Astrocyte of the cerebellum (primary cell): Measurements from ENCODE around the gene PTGER1.

Experiments
- DNase-seq: peaks from one replicate; pipeline ENCODE4 v3.0.0-alpha.2; 2011; ENCODE audit warnings: low read depth
- H3K4me3 ChIP-seq: 2 replicates; pipeline ENCODE4 v1.5.1; 2011; ENCODE audit warnings: mild to moderate bottlenecking, low read depth, low read length, moderate library complexity
- in situ Hi-C: cut with HindIII; loops from 2 replicates; pipeline ENCODE4 v1.10.0; 2017; ENCODE audit warnings: low sequenced_read_pairs
- TF ChIP-seq, protein P1 (sequence below): IDR thresholded peaks from 2 replicates; pipeline ENCODE4 v1.5.1; 2012; ENCODE audit warnings: low read length, low read depth, moderate library complexity, mild to moderate bottlenecking; ENCODE audit errors: missing control alignments

The PTGER1 gene

DNA sequence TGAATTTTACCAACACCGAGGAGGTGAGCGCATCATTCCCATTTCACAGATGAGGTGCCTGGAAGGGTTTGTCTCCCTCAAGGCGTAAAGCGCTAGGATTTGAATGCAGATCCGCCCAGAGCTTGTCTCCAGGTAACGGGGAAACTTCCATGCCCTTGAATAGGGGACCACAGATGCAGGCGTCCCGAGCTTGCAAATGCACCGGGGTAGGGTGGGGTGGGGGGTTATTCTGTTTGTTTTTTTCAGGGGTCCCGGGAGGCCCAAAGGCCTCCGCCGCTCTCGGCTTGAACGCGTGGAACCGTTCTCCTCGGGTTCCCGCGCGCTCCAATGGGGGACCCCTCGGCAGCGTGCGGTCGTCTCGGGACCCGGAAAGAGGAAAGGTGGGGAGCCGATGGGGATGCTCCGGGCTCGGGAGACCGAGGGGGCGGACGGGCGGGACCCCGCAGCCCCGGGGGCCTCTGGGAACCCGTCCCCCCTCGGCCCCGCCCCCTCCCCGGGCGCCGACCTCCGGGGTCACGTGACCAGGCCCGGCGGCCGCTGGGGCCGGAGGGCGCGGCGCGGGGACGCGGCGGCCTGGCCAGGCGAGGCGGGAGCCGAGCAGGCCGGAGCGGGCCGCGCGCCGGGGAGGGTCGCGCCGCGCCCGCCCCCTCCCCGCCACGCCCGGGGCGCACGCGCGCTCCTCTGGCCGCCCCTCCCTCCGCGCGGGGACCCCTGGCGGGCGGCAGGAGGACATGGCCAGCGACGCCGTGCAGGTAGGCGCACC is 42.2 kb downstream of the PTGER1 start, which contains the start of gene PKN1:
Gene PKN1, plus strand, starts transcription at position 516 of the 763 bp plus-strand sequence. Its CDS starts 216 bp downstream, at position 732.
- peak within 1 kb of the TSS; percentile 64 for H3K4me3 ChIP-seq
- TF ChIP-seq, protein P1, sequence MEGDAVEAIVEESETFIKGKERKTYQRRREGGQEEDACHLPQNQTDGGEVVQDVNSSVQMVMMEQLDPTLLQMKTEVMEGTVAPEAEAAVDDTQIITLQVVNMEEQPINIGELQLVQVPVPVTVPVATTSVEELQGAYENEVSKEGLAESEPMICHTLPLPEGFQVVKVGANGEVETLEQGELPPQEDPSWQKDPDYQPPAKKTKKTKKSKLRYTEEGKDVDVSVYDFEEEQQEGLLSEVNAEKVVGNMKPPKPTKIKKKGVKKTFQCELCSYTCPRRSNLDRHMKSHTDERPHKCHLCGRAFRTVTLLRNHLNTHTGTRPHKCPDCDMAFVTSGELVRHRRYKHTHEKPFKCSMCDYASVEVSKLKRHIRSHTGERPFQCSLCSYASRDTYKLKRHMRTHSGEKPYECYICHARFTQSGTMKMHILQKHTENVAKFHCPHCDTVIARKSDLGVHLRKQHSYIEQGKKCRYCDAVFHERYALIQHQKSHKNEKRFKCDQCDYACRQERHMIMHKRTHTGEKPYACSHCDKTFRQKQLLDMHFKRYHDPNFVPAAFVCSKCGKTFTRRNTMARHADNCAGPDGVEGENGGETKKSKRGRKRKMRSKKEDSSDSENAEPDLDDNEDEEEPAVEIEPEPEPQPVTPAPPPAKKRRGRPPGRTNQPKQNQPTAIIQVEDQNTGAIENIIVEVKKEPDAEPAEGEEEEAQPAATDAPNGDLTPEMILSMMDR, result no peak
- DNase-seq, result no peak
- in situ Hi-C loops, result no loop called here

GRCh38 chr19:14430712-14431111 is 44.4 kb downstream of the PTGER1 start:
- H3K4me3 ChIP-seq, result no peak overlapping the region
- no peak for DNase-seq
- in situ Hi-C loops, result no loop called here
- TF ChIP-seq, protein P1, result no peak

DNA sequence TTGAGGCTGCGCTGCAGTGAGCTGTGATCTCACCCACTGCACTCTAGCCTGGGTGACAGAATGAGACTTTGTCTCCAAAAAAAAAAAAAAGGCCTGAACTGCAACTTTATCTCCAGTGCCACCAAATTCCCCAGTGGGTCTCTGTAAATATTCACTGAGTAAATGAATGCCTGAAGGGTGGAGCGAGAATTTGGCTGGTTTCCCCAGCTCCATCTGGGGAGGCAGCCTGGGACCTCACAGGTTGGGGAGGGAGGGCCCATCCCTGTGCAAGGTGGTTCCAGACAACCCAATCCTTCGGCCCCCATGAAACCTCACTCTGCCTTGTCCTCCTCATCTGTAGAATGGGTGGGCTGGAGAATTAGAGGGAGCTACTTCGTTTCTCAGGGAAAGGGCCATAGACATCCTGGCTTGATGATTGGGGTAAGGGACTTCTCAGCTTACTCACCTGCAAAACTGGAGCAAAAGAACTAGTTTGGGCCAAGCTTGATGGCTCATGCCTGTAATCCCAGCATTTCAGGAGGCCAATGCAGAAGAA is 46.2 kb downstream of the PTGER1 start:
- in situ Hi-C loops, result no loop called here
- TF ChIP-seq, protein P1, result no peak
- no peak for DNase-seq
- H3K4me3 ChIP-seq, result no peak overlapping the region

DNA sequence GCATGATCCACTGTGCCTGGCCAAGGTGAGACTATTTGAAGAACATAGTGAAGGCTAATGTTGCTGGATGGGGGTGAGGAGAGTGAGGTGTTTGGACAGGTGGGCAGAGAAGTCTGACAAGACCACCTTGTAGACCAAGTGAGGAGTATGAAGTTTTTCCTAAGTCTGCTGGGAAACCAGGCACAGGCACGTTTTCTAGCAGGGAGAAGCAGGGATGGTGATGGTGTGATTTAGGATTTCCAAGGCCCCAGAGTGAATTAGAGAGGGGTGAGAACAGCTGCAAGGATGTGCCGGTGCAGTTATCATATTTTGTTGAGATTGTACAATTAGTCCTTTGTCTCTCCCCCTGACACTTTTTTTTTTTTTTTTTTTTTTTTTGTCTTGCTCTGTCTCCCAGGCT is 47.7 kb downstream of the PTGER1 start:
- TF ChIP-seq, protein P1, result no peak
- H3K4me3 ChIP-seq, result no peak overlapping the region
- in situ Hi-C loops, result no loop called here
- DNase-seq, result no peak

- DNase-seq, result no peak
- in situ Hi-C loops, result no loop called here
- H3K4me3 ChIP-seq, result no peak overlapping the region
- TF ChIP-seq, protein P1, result no peak
Measured at GRCh38 chr19:14425696-14426138, 49.4 kb downstream of the PTGER1 start.
